ENCODE measurements around the gene MAPKAPK2. TPM values are rescaled to one million over a fixed set of nuclear protein-coding genes. Genes with fewer than 3 reads are reported as not detected.

MAPKAPK2 gene
- total RNA-seq, 1 experiment from 2014 or later = 51.1 TPM

- TF ChIP-seq REST (IDR thresholded peaks at IDR 0.05; ENCODE audit: low read depth) (no peak), ELF1 (IDR thresholded peaks at IDR 0.05; ENCODE audit: borderline replicate concordance, low read depth) (no peak), TCF7L2 (IDR thresholded peaks at IDR 0.05; ENCODE audit: borderline replicate concordance, extremely low read depth, insufficient read depth, insufficient read length) (no peak), ZNF274 (IDR thresholded peaks at IDR 0.05; ENCODE audit: low read depth, low read length) (no peak), POLR2A (IDR thresholded peaks at IDR 0.05; ENCODE audit: borderline replicate concordance, extremely low read depth, insufficient read depth, insufficient read length) (no peak), ATF3 (IDR thresholded peaks at IDR 0.05) (no peak), SP1 (IDR thresholded peaks at IDR 0.05; ENCODE audit: low read depth) (no peak), CBX3 (IDR thresholded peaks at IDR 0.05; ENCODE audit: low read depth) (no peak), ZFX (IDR thresholded peaks at IDR 0.05) (no peak), EZH2 (IDR thresholded peaks at IDR 0.05) (no peak)
Measured at GRCh38 chr1:206751891-206752290, 67.2 kb downstream of the MAPKAPK2 start (continued).

- CTCF ChIA-PET = interaction anchor here (0.9 kb wide), 1 partner anchor 26 kb away, joined by 3 read pairs; no protein-coding TSS in a partner anchor
- no peak for DNase-seq (ENCODE audit: low read depth, low spot score)
- intact Hi-C loops (cut with micrococcal nuclease) = no loop called here
- TF ChIP-seq ZFX (IDR thresholded peaks at IDR 0.05) = no peak
- TF ChIP-seq REST (IDR thresholded peaks at IDR 0.05; ENCODE audit: low read depth) = no peak
- TF ChIP-seq SRF (IDR thresholded peaks at IDR 0.05; ENCODE audit: low read depth) = no peak
- TF ChIP-seq MAX (IDR thresholded peaks at IDR 0.05) = no peak
- no TSS peak for BruUV-seq (replicated peaks)
- Histone ChIP-seq H3K9ac (ENCODE audit: low read length) (no peak overlapping the region), H3K79me2 (ENCODE audit: insufficient read depth, low read length) (no peaks in the 10 kb centered on the region), H3K27ac (ENCODE audit: low read depth, low read length) (no peak overlapping the region), H4K20me1 (ENCODE audit: insufficient read depth) (no peaks in the 10 kb centered on the region), H3K4me2 (ENCODE audit: low read length) (no peak overlapping the region), H3K27me3 (ENCODE audit: insufficient read depth, low read length) (peaks cover 14% of the 10 kb centered on the region), H2AFZ (ENCODE audit: low read depth, low read length, poor library complexity, severe bottlenecking) (no peak overlapping the region), H3K36me3 (ENCODE audit: control insufficient read depth in 1 of 2, insufficient read depth in 2 of 2, low read length in 2 of 2) (no peaks in the 10 kb centered on the region), H3K4me1 (ENCODE audit: control insufficient read depth in 1 of 2, insufficient read depth in 2 of 2, low read length in 2 of 2) (no peaks in the 10 kb centered on the region), H3K9me2 (ENCODE audit: insufficient read depth) (no peaks in the 10 kb centered on the region), H3K9me3 (ENCODE audit: control insufficient read depth in 1 of 2, insufficient read depth in 1 of 2, low read depth in 1 of 2, low read length in 2 of 2) (no peaks in the 10 kb centered on the region), H3K4me3 (replicated peaks in 1 of 2; ENCODE audit: low read depth in 1 of 2, low read length in 2 of 2) (no peak overlapping the region)
- RAD21 ChIA-PET (ENCODE audit: low non-redundant PET in 1 of 2, low total read pairs in 2 of 2, uncharacterized antibody in 2 of 2, unreplicated experiment in 2 of 2) = no interaction called here
- no peak for ATAC-seq
- POLR2A ChIA-PET = no interaction called here
Measured at GRCh38 chr1:206752481-206752880, 67.8 kb downstream of the MAPKAPK2 start.
